ENCODE data around the gene NCOA7.

- TF ChIP-seq CTCF (IDR thresholded peaks at IDR 0.05; ENCODE audit: low read length) = no peak
- no peak for TF ChIP-seq EZH2 (IDR thresholded peaks at IDR 0.05; ENCODE audit: borderline replicate concordance, low read length)
Observed at GRCh38 chr6:125955973-125956372, 165.2 kb downstream of the NCOA7 start.
